Neural crest cell (in vitro differentiated cells): Measurements from ENCODE around the gene SPTLC1. TPM values are rescaled to one million over a fixed set of nuclear protein-coding genes. Genes with fewer than 3 reads are reported as not detected.
"Not testable (repeated sequence)": the region's sequence is repeated elsewhere in the genome, so short reads cannot be mapped to it uniquely, and the experiment has no call there.

ENCODE experiments used
- DNase-seq: peaks from one replicate; pipeline ENCODE4 v3.0.0; 2021; ENCODE audit warnings: low read depth, mixed read lengths, low spot score
- H3K27ac Mint-ChIP-seq: one replicate; pipeline ENCODE4 v1.8.0; 2021; ENCODE audit warnings: mild to moderate bottlenecking, mixed read lengths; ENCODE audit not compliant: unreplicated experiment
- H3K27me3 Mint-ChIP-seq: 2 replicates; pipeline ENCODE4 v1.8.0; 2021; ENCODE audit warnings: low read depth, mild to moderate bottlenecking, mixed read lengths
- H3K36me3 Mint-ChIP-seq: 2 replicates; pipeline ENCODE4 v1.8.0; 2021; ENCODE audit warnings: low read depth, mild to moderate bottlenecking, mixed read lengths
- H3K4me1 Mint-ChIP-seq: 2 replicates; pipeline ENCODE4 v1.8.0; 2021; ENCODE audit warnings: mixed read lengths
- H3K4me3 Mint-ChIP-seq: one replicate; pipeline ENCODE4 v1.8.0; 2021; ENCODE audit warnings: mild to moderate bottlenecking, mixed read lengths
- H3K9me3 Mint-ChIP-seq: 2 replicates; pipeline ENCODE4 v1.8.0; 2021; ENCODE audit warnings: mixed read lengths
- total RNA-seq: library from RNA; stranded (reverse); gene quantifications from 2 replicates; pipeline ENCODE4 v1.2.1, GENCODE V29; 2021
- TF ChIP-seq, protein P1 (sequence below): fragments of 200-600 bp; sonication (generic); conservative IDR thresholded peaks from 2 replicates; pipeline ENCODE4 v1.5.0; 2021; ENCODE audit warnings: antibody characterized with exemption, mild to moderate bottlenecking

Gene SPTLC1
- total RNA-seq, 1 donor from 2014 or later, result 51.8 TPM

DNA sequence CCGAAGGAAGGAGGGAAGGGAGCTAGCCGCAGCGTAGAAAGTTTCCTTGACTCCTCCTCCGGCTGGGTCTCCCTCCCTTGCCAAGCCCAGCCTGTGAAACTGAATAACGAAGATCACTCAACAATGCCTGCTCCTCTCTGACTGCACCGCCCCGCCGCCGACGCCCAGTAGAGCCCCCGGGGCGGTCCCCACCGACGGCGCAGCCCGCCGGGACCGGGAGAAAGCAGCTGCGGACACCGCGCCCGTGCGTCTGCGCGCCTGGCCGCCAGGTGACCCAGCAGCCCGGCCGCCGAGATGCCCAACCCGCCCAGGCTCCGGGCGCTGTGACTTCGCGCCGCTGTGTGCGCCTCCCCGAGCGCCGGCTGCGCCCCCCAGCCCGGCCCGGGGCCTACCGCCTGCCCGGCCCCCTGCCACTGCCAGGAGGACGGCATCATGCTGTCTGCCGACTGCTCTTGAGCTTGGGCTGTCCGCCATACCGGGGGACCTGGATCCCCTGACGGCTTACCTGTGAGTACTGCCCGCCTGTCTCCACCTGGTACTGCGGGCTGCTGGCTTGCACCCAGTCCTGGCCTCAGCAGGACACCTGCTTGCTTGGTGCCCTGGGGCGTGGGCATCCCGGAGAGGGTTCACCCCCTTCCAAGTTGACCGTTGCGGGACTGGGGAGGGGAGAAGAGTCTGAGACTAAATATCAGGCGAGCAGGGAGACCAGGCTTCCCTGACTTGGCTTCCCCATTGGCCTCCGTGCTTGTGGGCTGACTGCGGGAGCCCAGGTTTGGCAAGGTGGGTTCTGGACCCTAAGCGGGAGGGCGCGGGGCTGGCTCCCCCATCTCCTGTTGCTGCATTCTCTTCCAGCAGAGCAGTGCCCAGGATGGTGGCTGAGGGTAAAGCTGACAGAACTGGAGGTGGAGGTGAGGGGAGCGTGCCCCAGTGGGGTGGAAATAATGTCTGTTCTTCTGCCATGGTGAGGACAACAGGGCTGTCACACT is 26.2 kb upstream of the SPTLC1 start:
- Mint-ChIP-seq H3K4me3 (peak overlapping the region; percentile 52), H3K4me1 (peaks cover 16% of the 10 kb centered on the region), H3K27ac (no peak overlapping the region), H3K27me3 (peaks cover 54% of the 10 kb centered on the region), H3K9me3 (no peaks in the 10 kb centered on the region), H3K36me3 (no peaks in the 10 kb centered on the region)
- no peak for DNase-seq
- TF ChIP-seq, protein P1, sequence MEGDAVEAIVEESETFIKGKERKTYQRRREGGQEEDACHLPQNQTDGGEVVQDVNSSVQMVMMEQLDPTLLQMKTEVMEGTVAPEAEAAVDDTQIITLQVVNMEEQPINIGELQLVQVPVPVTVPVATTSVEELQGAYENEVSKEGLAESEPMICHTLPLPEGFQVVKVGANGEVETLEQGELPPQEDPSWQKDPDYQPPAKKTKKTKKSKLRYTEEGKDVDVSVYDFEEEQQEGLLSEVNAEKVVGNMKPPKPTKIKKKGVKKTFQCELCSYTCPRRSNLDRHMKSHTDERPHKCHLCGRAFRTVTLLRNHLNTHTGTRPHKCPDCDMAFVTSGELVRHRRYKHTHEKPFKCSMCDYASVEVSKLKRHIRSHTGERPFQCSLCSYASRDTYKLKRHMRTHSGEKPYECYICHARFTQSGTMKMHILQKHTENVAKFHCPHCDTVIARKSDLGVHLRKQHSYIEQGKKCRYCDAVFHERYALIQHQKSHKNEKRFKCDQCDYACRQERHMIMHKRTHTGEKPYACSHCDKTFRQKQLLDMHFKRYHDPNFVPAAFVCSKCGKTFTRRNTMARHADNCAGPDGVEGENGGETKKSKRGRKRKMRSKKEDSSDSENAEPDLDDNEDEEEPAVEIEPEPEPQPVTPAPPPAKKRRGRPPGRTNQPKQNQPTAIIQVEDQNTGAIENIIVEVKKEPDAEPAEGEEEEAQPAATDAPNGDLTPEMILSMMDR, result peak; percentile 42

GRCh38 chr9:92140754-92141143 is 25.5 kb upstream of the SPTLC1 start:
- TF ChIP-seq, protein P1, result no peak
- no peaks in the 10 kb centered on the region for H3K9me3 Mint-ChIP-seq
- H3K27ac Mint-ChIP-seq, result no peak overlapping the region
- DNase-seq, result no peak
- peak overlapping the region; percentile 52 for H3K4me3 Mint-ChIP-seq
- peaks cover 12% of the 10 kb centered on the region for H3K4me1 Mint-ChIP-seq
- H3K27me3 Mint-ChIP-seq, result peaks cover 52% of the 10 kb centered on the region
- H3K36me3 Mint-ChIP-seq, result no peaks in the 10 kb centered on the region

- DNase-seq, result peak; percentile 93
- H3K4me1 Mint-ChIP-seq, result peaks cover 9% of the 10 kb centered on the region
These were observed 25.0 kb upstream of the SPTLC1 start for GRCh38 chr9:92140074-92140753.

GRCh38 chr9:92138960-92139540 is 23.8 kb upstream of the SPTLC1 start:
- not testable (repeated sequence) for H3K4me3 Mint-ChIP-seq, H3K9me3 Mint-ChIP-seq, DNase-seq, H3K27ac Mint-ChIP-seq, H3K36me3 Mint-ChIP-seq
- TF ChIP-seq, protein P1, result peak; percentile 33
- H3K27me3 Mint-ChIP-seq, result peaks cover 47% of the 10 kb centered on the region
- H3K4me1 Mint-ChIP-seq, result peaks cover 10% of the 10 kb centered on the region

More at GRCh38 chr9:92140074-92140753, 25.0 kb upstream of the SPTLC1 start:
- Mint-ChIP-seq H3K27ac (no peak overlapping the region), H3K36me3 (no peaks in the 10 kb centered on the region), H3K27me3 (peaks cover 52% of the 10 kb centered on the region), H3K9me3 (no peaks in the 10 kb centered on the region), H3K4me3 (no peak overlapping the region)
- TF ChIP-seq, protein P1, result peak; percentile 96

GRCh38 chr9:92138157-92138959 is 23.1 kb upstream of the SPTLC1 start:
- no peak overlapping the region for H3K27ac Mint-ChIP-seq
- H3K9me3 Mint-ChIP-seq, result no peaks in the 10 kb centered on the region
- no peaks in the 10 kb centered on the region for H3K36me3 Mint-ChIP-seq
- peaks cover 45% of the 10 kb centered on the region for H3K27me3 Mint-ChIP-seq
- peaks cover 16% of the 10 kb centered on the region for H3K4me1 Mint-ChIP-seq
- H3K4me3 Mint-ChIP-seq, result no peak overlapping the region
- peak; percentile 92 for DNase-seq
- TF ChIP-seq, protein P1, result peak; percentile 94
